ENCODE results near the gene SLC6A12.

DNA sequence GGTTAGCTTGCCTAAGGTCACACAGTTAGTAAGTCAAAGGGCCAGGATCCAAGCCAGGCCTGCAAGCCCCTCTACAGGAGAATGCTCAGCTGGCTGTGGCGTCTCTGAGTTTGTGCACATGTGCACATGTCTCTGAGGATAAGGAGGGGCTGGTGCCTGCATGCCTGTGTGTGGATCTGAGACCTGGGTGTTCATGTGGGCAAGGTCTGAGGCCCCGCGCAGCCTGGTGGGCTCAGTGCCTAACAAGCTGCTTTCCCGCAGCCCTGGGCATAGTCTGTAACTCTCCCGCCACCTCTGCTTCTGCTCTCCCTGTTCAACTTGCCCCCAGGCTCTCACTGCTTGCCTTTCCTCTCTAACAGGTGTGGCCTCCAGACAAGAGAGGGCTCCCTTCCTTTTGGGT is 4.3 kb upstream of the SLC6A12 start:
- TF ChIP-seq, protein P1, sequence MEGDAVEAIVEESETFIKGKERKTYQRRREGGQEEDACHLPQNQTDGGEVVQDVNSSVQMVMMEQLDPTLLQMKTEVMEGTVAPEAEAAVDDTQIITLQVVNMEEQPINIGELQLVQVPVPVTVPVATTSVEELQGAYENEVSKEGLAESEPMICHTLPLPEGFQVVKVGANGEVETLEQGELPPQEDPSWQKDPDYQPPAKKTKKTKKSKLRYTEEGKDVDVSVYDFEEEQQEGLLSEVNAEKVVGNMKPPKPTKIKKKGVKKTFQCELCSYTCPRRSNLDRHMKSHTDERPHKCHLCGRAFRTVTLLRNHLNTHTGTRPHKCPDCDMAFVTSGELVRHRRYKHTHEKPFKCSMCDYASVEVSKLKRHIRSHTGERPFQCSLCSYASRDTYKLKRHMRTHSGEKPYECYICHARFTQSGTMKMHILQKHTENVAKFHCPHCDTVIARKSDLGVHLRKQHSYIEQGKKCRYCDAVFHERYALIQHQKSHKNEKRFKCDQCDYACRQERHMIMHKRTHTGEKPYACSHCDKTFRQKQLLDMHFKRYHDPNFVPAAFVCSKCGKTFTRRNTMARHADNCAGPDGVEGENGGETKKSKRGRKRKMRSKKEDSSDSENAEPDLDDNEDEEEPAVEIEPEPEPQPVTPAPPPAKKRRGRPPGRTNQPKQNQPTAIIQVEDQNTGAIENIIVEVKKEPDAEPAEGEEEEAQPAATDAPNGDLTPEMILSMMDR (IDR thresholded peaks at IDR 0.05) = no peak
- no peak for TF ChIP-seq POLR2A (IDR thresholded peaks at IDR 0.05)
